Panc1 (cell line): Measurements from ENCODE around the gene PGF.
"Not testable (repeated sequence)": the region's sequence is repeated elsewhere in the genome, so short reads cannot be mapped to it uniquely, and the experiment has no call there.

Experiments
- POLR2AphosphoS5 ChIP-seq: IDR thresholded peaks from 2 replicates; pipeline ENCODE4 v1.6.1; 2012; ENCODE audit warnings: mild to moderate bottlenecking, low read depth, low read length, moderate library complexity
- TF ChIP-seq, protein P1 (sequence below): fragments of 450-650 bp; IDR thresholded peaks from 2 replicates; pipeline ENCODE4 v1.5.1; 2017; ENCODE audit warnings: mild to moderate bottlenecking
- TF ChIP-seq, protein P2 (sequence below), 2 experiments: IDR thresholded peaks; 2 replicates each; pipeline ENCODE4 v1.6.1; 2011 to 2012; ENCODE audit warnings: low read depth in 2 of 2, control low read depth in 1 of 2, low read length in 1 of 2, mild to moderate bottlenecking in 1 of 2, moderate library complexity in 1 of 2; ENCODE audit not compliant: insufficient read depth in 1 of 2

DNA sequence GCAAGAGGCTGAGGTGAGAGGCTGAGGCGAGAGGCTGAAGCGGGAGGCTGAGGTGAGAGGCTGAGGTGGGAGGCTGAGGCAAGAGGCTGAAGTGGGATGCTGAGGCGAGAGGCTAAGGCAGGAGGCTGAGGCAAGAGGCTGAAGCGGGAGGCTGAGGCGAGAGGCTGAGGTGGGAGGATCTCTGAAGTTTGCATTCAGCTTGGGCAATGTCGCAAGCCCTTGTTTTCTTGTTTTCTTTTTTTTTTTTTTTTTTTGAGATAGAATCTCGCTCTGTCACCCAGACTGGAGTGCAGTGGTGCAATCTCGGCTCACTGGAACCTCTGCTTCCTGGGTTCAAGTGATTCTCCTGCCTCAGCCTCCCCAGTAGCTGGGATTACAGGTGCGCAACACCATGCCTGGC, 23.7 kb downstream of the PGF start:
- TF ChIP-seq, protein P1, sequence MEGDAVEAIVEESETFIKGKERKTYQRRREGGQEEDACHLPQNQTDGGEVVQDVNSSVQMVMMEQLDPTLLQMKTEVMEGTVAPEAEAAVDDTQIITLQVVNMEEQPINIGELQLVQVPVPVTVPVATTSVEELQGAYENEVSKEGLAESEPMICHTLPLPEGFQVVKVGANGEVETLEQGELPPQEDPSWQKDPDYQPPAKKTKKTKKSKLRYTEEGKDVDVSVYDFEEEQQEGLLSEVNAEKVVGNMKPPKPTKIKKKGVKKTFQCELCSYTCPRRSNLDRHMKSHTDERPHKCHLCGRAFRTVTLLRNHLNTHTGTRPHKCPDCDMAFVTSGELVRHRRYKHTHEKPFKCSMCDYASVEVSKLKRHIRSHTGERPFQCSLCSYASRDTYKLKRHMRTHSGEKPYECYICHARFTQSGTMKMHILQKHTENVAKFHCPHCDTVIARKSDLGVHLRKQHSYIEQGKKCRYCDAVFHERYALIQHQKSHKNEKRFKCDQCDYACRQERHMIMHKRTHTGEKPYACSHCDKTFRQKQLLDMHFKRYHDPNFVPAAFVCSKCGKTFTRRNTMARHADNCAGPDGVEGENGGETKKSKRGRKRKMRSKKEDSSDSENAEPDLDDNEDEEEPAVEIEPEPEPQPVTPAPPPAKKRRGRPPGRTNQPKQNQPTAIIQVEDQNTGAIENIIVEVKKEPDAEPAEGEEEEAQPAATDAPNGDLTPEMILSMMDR, result not testable (repeated sequence)
- TF ChIP-seq, protein P2, sequence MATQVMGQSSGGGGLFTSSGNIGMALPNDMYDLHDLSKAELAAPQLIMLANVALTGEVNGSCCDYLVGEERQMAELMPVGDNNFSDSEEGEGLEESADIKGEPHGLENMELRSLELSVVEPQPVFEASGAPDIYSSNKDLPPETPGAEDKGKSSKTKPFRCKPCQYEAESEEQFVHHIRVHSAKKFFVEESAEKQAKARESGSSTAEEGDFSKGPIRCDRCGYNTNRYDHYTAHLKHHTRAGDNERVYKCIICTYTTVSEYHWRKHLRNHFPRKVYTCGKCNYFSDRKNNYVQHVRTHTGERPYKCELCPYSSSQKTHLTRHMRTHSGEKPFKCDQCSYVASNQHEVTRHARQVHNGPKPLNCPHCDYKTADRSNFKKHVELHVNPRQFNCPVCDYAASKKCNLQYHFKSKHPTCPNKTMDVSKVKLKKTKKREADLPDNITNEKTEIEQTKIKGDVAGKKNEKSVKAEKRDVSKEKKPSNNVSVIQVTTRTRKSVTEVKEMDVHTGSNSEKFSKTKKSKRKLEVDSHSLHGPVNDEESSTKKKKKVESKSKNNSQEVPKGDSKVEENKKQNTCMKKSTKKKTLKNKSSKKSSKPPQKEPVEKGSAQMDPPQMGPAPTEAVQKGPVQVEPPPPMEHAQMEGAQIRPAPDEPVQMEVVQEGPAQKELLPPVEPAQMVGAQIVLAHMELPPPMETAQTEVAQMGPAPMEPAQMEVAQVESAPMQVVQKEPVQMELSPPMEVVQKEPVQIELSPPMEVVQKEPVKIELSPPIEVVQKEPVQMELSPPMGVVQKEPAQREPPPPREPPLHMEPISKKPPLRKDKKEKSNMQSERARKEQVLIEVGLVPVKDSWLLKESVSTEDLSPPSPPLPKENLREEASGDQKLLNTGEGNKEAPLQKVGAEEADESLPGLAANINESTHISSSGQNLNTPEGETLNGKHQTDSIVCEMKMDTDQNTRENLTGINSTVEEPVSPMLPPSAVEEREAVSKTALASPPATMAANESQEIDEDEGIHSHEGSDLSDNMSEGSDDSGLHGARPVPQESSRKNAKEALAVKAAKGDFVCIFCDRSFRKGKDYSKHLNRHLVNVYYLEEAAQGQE (IDR thresholded peaks at IDR 0.05; ENCODE audit: insufficient read depth in 1 of 2, low read depth in 2 of 2, low read length in 1 of 2), result not testable (repeated sequence)
- TF ChIP-seq POLR2AphosphoS5, result not testable (repeated sequence)
